Coronary artery (tissue), 2 donors: ENCODE measurements around the gene UBE2D2.
"Not testable (repeated sequence)": the region's sequence is repeated elsewhere in the genome, so short reads cannot be mapped to it uniquely, and the experiment has no call there.

Experiments used
- DNase-seq: peaks from one replicate; pipeline ENCODE4 v3.0.0-alpha.2; 2017; ENCODE audit warnings: low spot score
- H3K27ac ChIP-seq, 2 donors: fragments of 200-600 bp; sonication (generic); one replicate each; pipeline ENCODE4 v1.5.1; 2016 to 2019
- H3K4me3 ChIP-seq: fragments of 200-600 bp; sonication (generic); 2 replicates; pipeline ENCODE4 v1.5.1; 2016; ENCODE audit warnings: mild to moderate bottlenecking, moderate library complexity
- CTCF ChIP-seq: fragments of 200-600 bp; sonication (generic); IDR thresholded peaks from one replicate; pipeline ENCODE4 v1.5.1; 2019; ENCODE audit warnings: antibody characterized with exemption

UBE2D2 gene

GRCh38 chr5:139560752-139561654, at the start of gene UBE2D2:
UBE2D2 (plus strand) TSS chr5:139561339; CDS start chr5:139561792, 453 bp downstream.
- H3K4me3 ChIP-seq, result peak within 1 kb of the TSS; percentile 93
- peak; percentile 98 for DNase-seq
- no peak for TF ChIP-seq CTCF
- H3K27ac ChIP-seq, result peak within 1 kb of the TSS; percentile 94 to 98

GRCh38 chr5:139512786-139513390, 48.3 kb upstream of the UBE2D2 start:
- Histone ChIP-seq H3K27ac (no peak overlapping the region), H3K4me3 (no peak overlapping the region)
- no peak for DNase-seq
- no peak for TF ChIP-seq CTCF

- peak; percentile 65 for TF ChIP-seq CTCF
- peak; percentile 85 for DNase-seq
- not testable (repeated sequence) for H3K27ac ChIP-seq, H3K4me3 ChIP-seq
Measured at GRCh38 chr5:139513434-139513833, 47.7 kb upstream of the UBE2D2 start.

- DNase-seq, result no peak
- TF ChIP-seq CTCF, result no peak
- H3K27ac ChIP-seq, result no peak overlapping the region
- no peak overlapping the region for H3K4me3 ChIP-seq
Measured at GRCh38 chr5:139513852-139514485, 47.2 kb upstream of the UBE2D2 start.

- no peak overlapping the region for H3K27ac ChIP-seq
- TF ChIP-seq CTCF, result no peak
- no peak for DNase-seq
Measured at GRCh38 chr5:139514486-139514856, 46.7 kb upstream of the UBE2D2 start.

GRCh38 chr5:139517683-139518564, 43.2 kb upstream of the UBE2D2 start:
- peak; percentile 93 for DNase-seq
- TF ChIP-seq CTCF, result peak; percentile 98
- H3K4me3 ChIP-seq, result peak overlapping the region; percentile 84
- peak overlapping the region; percentile 85 to 95 for H3K27ac ChIP-seq

More at GRCh38 chr5:139514486-139514856, 46.7 kb upstream of the UBE2D2 start:
- H3K4me3 ChIP-seq, result no peak overlapping the region
